ENCODE measurements around the gene WHRN. TPM values are rescaled to one million over a fixed set of nuclear protein-coding genes. Genes with fewer than 3 reads are reported as not detected.
A peak's percentile ranks its signal among the peaks of the same experiment; 100 is the strongest.

Gene WHRN
- total and polyA plus RNA-seq, 9 of the 15 experiments (the other 6 are each of a cell fraction or from before 2014, with no cell fraction given): 0.31 to 14.1 (median 3.0) TPM

GRCh38 chr9:114484854-114485443 lies 20.3 kb downstream of the WHRN start (continued):
- TF ChIP-seq BRF2 (IDR thresholded peaks at IDR 0.05; ENCODE audit: borderline replicate concordance, insufficient read depth, insufficient read length) (no peak), ZZZ3 (IDR thresholded peaks at IDR 0.05) (no peak), CCAR2 (IDR thresholded peaks at IDR 0.05; ENCODE audit: low read depth, low read length) (no peak), MEF2A (IDR thresholded peaks at IDR 0.05; ENCODE audit: control insufficient read depth, low read depth, low read length) (peak; percentile 74; the same call in 1 of the 2 replicates), SLC30A9 (CRISPR knock-in tag; IDR thresholded peaks at IDR 0.05) (no peak), CHCHD3 (CRISPR knock-in tag; IDR thresholded peaks at IDR 0.05) (no peak), HNRNPLL (IDR thresholded peaks at IDR 0.05; ENCODE audit: low read depth, low read length, poor library complexity, severe bottlenecking) (no peak), ZHX1 (conservative IDR thresholded peaks at IDR 0.05; ENCODE audit: low read length) (no peak), HDAC1 (IDR thresholded peaks at IDR 0.05) (peak in 1 of 2 experiments; percentile 54; a peak in 1 of 4 replicates), ATF1 (CRISPR knock-in tag; IDR thresholded peaks at IDR 0.05) (no peak), ATF1 (tag; IDR thresholded peaks at IDR 0.05) (peak; percentile 63), ZNF140 (CRISPR knock-in tag; IDR thresholded peaks at IDR 0.05) (no peak), RCOR1 (IDR thresholded peaks at IDR 0.05; ENCODE audit: borderline replicate concordance in 1 of 2, low read depth in 2 of 2, low read length in 2 of 2) (peak in 1 of 2 experiments; percentile 42; a peak in 1 of 4 replicates), NCOA6 (IDR thresholded peaks at IDR 0.05) (no peak), MTA3 (IDR thresholded peaks at IDR 0.05; ENCODE audit: borderline replicate concordance) (no peak), ELF4 (CRISPR knock-in tag; IDR thresholded peaks at IDR 0.05) (no peak), ZNF184 (CRISPR knock-in tag; IDR thresholded peaks at IDR 0.05) (no peak), SMAD4 (CRISPR knock-in tag; conservative IDR thresholded peaks at IDR 0.05) (peak; percentile 54), FOXK2 (conservative IDR thresholded peaks at IDR 0.05 in 1 of 2, IDR thresholded peaks at IDR 0.05 in 1 of 2; ENCODE audit: low read depth in 2 of 2) (peak; percentile 58 to 73; a peak in 2 of 4 replicates), SP2 (IDR thresholded peaks at IDR 0.05; ENCODE audit: extremely low read depth, low read depth, low read length, poor library complexity, severe bottlenecking) (no peak)
- TF ChIP-seq, protein P1, sequence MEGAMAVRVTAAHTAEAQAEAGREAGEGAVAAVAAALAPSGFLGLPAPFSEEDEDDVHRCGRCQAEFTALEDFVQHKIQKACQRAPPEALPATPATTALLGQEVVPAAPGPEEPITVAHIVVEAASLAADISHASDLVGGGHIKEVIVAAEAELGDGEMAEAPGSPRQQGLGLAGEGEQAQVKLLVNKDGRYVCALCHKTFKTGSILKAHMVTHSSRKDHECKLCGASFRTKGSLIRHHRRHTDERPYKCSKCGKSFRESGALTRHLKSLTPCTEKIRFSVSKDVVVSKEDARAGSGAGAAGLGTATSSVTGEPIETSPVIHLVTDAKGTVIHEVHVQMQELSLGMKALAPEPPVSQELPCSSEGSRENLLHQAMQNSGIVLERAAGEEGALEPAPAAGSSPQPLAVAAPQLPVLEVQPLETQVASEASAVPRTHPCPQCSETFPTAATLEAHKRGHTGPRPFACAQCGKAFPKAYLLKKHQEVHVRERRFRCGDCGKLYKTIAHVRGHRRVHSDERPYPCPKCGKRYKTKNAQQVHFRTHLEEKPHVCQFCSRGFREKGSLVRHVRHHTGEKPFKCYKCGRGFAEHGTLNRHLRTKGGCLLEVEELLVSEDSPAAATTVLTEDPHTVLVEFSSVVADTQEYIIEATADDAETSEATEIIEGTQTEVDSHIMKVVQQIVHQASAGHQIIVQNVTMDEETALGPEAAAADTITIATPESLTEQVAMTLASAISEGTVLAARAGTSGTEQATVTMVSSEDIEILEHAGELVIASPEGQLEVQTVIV (CRISPR knock-in tag; IDR thresholded peaks at IDR 0.05; ENCODE audit: borderline replicate concordance): no peak
- TF ChIP-seq, protein P2, sequence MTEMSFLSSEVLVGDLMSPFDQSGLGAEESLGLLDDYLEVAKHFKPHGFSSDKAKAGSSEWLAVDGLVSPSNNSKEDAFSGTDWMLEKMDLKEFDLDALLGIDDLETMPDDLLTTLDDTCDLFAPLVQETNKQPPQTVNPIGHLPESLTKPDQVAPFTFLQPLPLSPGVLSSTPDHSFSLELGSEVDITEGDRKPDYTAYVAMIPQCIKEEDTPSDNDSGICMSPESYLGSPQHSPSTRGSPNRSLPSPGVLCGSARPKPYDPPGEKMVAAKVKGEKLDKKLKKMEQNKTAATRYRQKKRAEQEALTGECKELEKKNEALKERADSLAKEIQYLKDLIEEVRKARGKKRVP (CRISPR knock-in tag; IDR thresholded peaks at IDR 0.05): no peak

Measured in K562 (cell line).